ENCODE measurements around the gene TAF11L4. TPM values are rescaled to one million over a fixed set of nuclear protein-coding genes. Genes with fewer than 3 reads are reported as not detected.
"Not testable (repeated sequence)": the region's sequence is repeated elsewhere in the genome, so short reads cannot be mapped to it uniquely, and the experiment has no call there.

The TAF11L4 gene
- total RNA-seq, 1 donor from 2014 or later, result not detected

DNA sequence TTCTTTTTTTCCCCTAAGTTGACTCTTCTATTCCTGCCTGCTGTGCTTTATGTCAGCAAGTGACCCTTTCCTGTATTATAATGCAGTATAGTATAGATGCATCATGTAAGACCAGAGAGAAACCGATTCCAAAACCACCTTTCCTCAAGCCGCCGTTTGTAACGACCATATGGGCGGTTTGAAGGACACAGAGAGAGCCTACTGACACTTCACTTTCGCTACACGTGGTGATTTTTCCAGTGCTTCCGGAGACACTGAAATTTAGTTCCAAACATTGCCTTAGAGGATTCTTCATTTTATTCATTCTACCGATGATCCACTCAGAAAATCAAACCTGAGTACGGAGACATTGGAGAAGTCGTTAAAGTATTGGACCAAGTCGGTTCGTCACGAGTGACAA lies 2.1 kb upstream of the TAF11L4 start:
- not testable (repeated sequence) for H3K27ac Mint-ChIP-seq (ENCODE audit: unreplicated experiment)

GRCh38 chr5:17524935-17525334 lies 3.3 kb downstream of the TAF11L4 start, which contains the start of gene TAF11L5:
TAF11L5 (plus strand) TSS chr5:17525235.
- not testable (repeated sequence) for H3K9ac ChIP-seq (ENCODE audit: low read length); H3K9me3 Mint-ChIP-seq (ENCODE audit: unreplicated experiment); H2AFZ ChIP-seq (ENCODE audit: low read depth, low read length); H3K36me3 Mint-ChIP-seq (ENCODE audit: low read depth, unreplicated experiment); H3K36me3 ChIP-seq (ENCODE audit: insufficient read depth, low read length); H3K4me3 ChIP-seq (ENCODE audit: insufficient read depth, low read depth, low read length); H3K27ac ChIP-seq (ENCODE audit: low read depth, low read length); H4K20me1 ChIP-seq (ENCODE audit: insufficient read depth, low read length); DNase-seq (ENCODE audit: low read depth); H3K27me3 ChIP-seq (ENCODE audit: insufficient read depth, low read length); H3K4me3 Mint-ChIP-seq (ENCODE audit: unreplicated experiment); H3K4me2 ChIP-seq (ENCODE audit: low read length); H3K4me1 Mint-ChIP-seq (ENCODE audit: low read depth, unreplicated experiment); H3K4me1 ChIP-seq (ENCODE audit: insufficient read depth, low read length); H3K79me2 ChIP-seq (ENCODE audit: insufficient read depth, low read length); H3K9me3 ChIP-seq (ENCODE audit: insufficient read depth, low read depth, low read length); H3K27ac Mint-ChIP-seq (ENCODE audit: unreplicated experiment); FAIRE-seq; H3K27me3 Mint-ChIP-seq (ENCODE audit: low read depth, unreplicated experiment)

More for the DNA sequence above, 2.1 kb upstream of the TAF11L4 start:
- not testable (repeated sequence) for H3K4me3 Mint-ChIP-seq (ENCODE audit: unreplicated experiment); DNase-seq (ENCODE audit: low read depth); FAIRE-seq; H3K36me3 ChIP-seq (ENCODE audit: insufficient read depth, low read length); H3K27ac ChIP-seq (ENCODE audit: low read depth, low read length); H3K4me3 ChIP-seq (ENCODE audit: insufficient read depth, low read depth, low read length); H3K27me3 ChIP-seq (ENCODE audit: insufficient read depth, low read length); H4K20me1 ChIP-seq (ENCODE audit: insufficient read depth, low read length); H3K4me1 ChIP-seq (ENCODE audit: insufficient read depth, low read length); H2AFZ ChIP-seq (ENCODE audit: low read depth, low read length); H3K4me2 ChIP-seq (ENCODE audit: low read length); H3K9me3 Mint-ChIP-seq (ENCODE audit: unreplicated experiment); H3K9ac ChIP-seq (ENCODE audit: low read length); H3K27me3 Mint-ChIP-seq (ENCODE audit: low read depth, unreplicated experiment); H3K4me1 Mint-ChIP-seq (ENCODE audit: low read depth, unreplicated experiment); H3K36me3 Mint-ChIP-seq (ENCODE audit: low read depth, unreplicated experiment); H3K9me3 ChIP-seq (ENCODE audit: insufficient read depth, low read depth, low read length); H3K79me2 ChIP-seq (ENCODE audit: insufficient read depth, low read length)

- not testable (repeated sequence) for H3K27me3 Mint-ChIP-seq (ENCODE audit: low read depth, unreplicated experiment); H3K4me1 ChIP-seq (ENCODE audit: insufficient read depth, low read length); H2AFZ ChIP-seq (ENCODE audit: low read depth, low read length); H3K36me3 ChIP-seq (ENCODE audit: insufficient read depth, low read length); FAIRE-seq; H3K27me3 ChIP-seq (ENCODE audit: insufficient read depth, low read length); H3K4me3 ChIP-seq (ENCODE audit: insufficient read depth, low read depth, low read length); H3K9ac ChIP-seq (ENCODE audit: low read length); H3K36me3 Mint-ChIP-seq (ENCODE audit: low read depth, unreplicated experiment); H4K20me1 ChIP-seq (ENCODE audit: insufficient read depth, low read length); H3K79me2 ChIP-seq (ENCODE audit: insufficient read depth, low read length); H3K4me2 ChIP-seq (ENCODE audit: low read length); H3K27ac Mint-ChIP-seq (ENCODE audit: unreplicated experiment); H3K9me3 Mint-ChIP-seq (ENCODE audit: unreplicated experiment); H3K9me3 ChIP-seq (ENCODE audit: insufficient read depth, low read depth, low read length); H3K4me1 Mint-ChIP-seq (ENCODE audit: low read depth, unreplicated experiment); H3K4me3 Mint-ChIP-seq (ENCODE audit: unreplicated experiment); H3K27ac ChIP-seq (ENCODE audit: low read depth, low read length)
- DNase-seq (ENCODE audit: low read depth), result peak; percentile 23
Observed at GRCh38 chr5:17526504-17526903, 4.9 kb downstream of the TAF11L4 start.

DNA sequence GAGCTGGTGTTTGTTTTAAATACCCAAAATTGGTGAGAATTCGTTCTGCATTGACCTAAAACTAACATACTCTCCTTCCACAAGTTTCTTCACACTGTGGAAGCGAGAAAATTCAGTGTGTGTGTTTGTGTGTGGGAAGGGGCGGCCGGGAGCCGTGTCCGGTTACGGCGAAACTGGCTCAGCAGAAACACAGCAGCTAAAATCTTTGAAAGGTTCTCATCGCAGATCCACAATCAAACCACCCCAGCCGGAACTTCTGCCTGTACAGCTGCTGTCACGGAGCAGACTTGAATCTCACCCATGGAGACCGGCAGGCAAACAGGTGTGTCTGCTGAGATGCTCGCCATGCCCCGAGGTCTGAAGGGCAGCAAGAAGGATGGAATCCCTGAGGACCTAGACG lies 6.8 kb downstream of the TAF11L4 start, which contains the start of gene TAF11L6:
Gene TAF11L6, plus strand, starts transcription at position 301 of the 400 bp plus-strand sequence.
- not testable (repeated sequence) for H4K20me1 ChIP-seq (ENCODE audit: insufficient read depth, low read length); H3K4me1 ChIP-seq (ENCODE audit: insufficient read depth, low read length); H3K9me3 Mint-ChIP-seq (ENCODE audit: unreplicated experiment); DNase-seq (ENCODE audit: low read depth); FAIRE-seq; H3K4me3 Mint-ChIP-seq (ENCODE audit: unreplicated experiment); H3K4me1 Mint-ChIP-seq (ENCODE audit: low read depth, unreplicated experiment); H3K27ac ChIP-seq (ENCODE audit: low read depth, low read length); H3K4me2 ChIP-seq (ENCODE audit: low read length); H3K27me3 Mint-ChIP-seq (ENCODE audit: low read depth, unreplicated experiment); H2AFZ ChIP-seq (ENCODE audit: low read depth, low read length); H3K79me2 ChIP-seq (ENCODE audit: insufficient read depth, low read length); H3K9me3 ChIP-seq (ENCODE audit: insufficient read depth, low read depth, low read length); H3K9ac ChIP-seq (ENCODE audit: low read length); H3K36me3 Mint-ChIP-seq (ENCODE audit: low read depth, unreplicated experiment); H3K27ac Mint-ChIP-seq (ENCODE audit: unreplicated experiment); H3K36me3 ChIP-seq (ENCODE audit: insufficient read depth, low read length); H3K27me3 ChIP-seq (ENCODE audit: insufficient read depth, low read length); H3K4me3 ChIP-seq (ENCODE audit: insufficient read depth, low read depth, low read length)

Other genes with a start within 250 kb of the TAF11L4 start
- not detected in 2 replicates for gene TAF11L2, start 23.6 kb upstream of the TAF11L4 start, total RNA-seq
- gene TAF11L3, start 3.4 kb upstream of the TAF11L4 start, total RNA-seq, result not detected in 2 replicates
- gene TAF11L5, start 3.4 kb downstream of the TAF11L4 start, total RNA-seq, result not detected in 2 replicates
- gene TAF11L6, start 6.9 kb downstream of the TAF11L4 start, total RNA-seq, result not detected in 2 replicates
- not detected in 2 replicates for gene TAF11L7, start 64.0 kb downstream of the TAF11L4 start, total RNA-seq
- not detected in 2 replicates for gene TAF11L8, start 69.2 kb downstream of the TAF11L4 start, total RNA-seq
- gene TAF11L9, start 72.6 kb downstream of the TAF11L4 start, total RNA-seq, result not detected in 2 replicates
- gene TAF11L10, start 76.0 kb downstream of the TAF11L4 start, total RNA-seq, result not detected in 2 replicates
- gene TAF11L11, start 82.4 kb downstream of the TAF11L4 start, total RNA-seq, result 0.41 TPM in 1 of 2 replicates, not detected in the other
- gene TAF11L12, start 88.6 kb downstream of the TAF11L4 start, total RNA-seq, result 0.34 TPM in 1 of 2 replicates, not detected in the other
- gene TAF11L13, start 110.3 kb downstream of the TAF11L4 start, total RNA-seq, result not detected in 2 replicates
- gene TAF11L14, start 112.7 kb downstream of the TAF11L4 start, total RNA-seq, result 0.41 TPM in 1 of 2 replicates, not detected in the other

Measured in astrocyte (in vitro differentiated cells and primary cell).